ENCODE results near the gene AR. TPM values are rescaled to one million over a fixed set of nuclear protein-coding genes. Genes with fewer than 3 reads are reported as not detected.
A peak's percentile ranks its signal among the peaks of the same experiment; 100 is the strongest.

Gene AR
- total and polyA plus RNA-seq, 2 donors (not counting 3 experiments of a cell fraction or from before 2014, with no cell fraction given): 9.3 to 16.0 TPM

- H3K4me1 ChIP-seq (ENCODE audit: control insufficient read depth, extremely low read depth, insufficient read depth, low read length): no peaks in the 10 kb centered on the region
- intact Hi-C loops (cut with micrococcal nuclease): no loop called here
- no peak overlapping the region for H3K27ac ChIP-seq (ENCODE audit: insufficient read depth, low read depth, low read length)
- POLR2A ChIA-PET: no interaction called here
- no TSS peak for BruUV-seq (replicated peaks)
- no peak overlapping the region for H3K4me3 ChIP-seq (replicated peaks in 1 of 3; ENCODE audit: insufficient read depth in 1 of 3, low read depth in 1 of 3, low read length in 3 of 3)
- dilution Hi-C loops (cut with MboI; ENCODE audit: extremely low pct_ligation_motif_present, low sequenced_read_pairs): no loop called here
- DNase-seq (ENCODE audit: low read depth, low spot score) (no peak), FAIRE-seq (no peak)
- H3K79me2 ChIP-seq (ENCODE audit: control insufficient read depth, insufficient read depth, low read length): no peaks in the 10 kb centered on the region
- peaks cover 0 to 9% of the 10 kb centered on the region in 2 experiments for H3K36me3 ChIP-seq (ENCODE audit: control insufficient read depth in 2 of 2, extremely low read depth in 1 of 2, insufficient read depth in 2 of 2, low read length in 2 of 2)
- no peaks in the 10 kb centered on the region for H3K9me3 ChIP-seq (replicated peaks; ENCODE audit: control insufficient read depth, insufficient read depth, low read length)
- no peak for TF ChIP-seq POLR2AphosphoS5 (IDR thresholded peaks at IDR 0.05; ENCODE audit: insufficient read depth, low read depth, low read length)
- no peak for TF ChIP-seq MYC (IDR thresholded peaks at IDR 0.05; ENCODE audit: low read depth, low read length)
- TF ChIP-seq POLR2A (IDR thresholded peaks at IDR 0.05; ENCODE audit: low read depth, low read length): no peak
- TF ChIP-seq JUN (IDR thresholded peaks at IDR 0.05; ENCODE audit: borderline replicate concordance, insufficient read depth, insufficient read length, low read depth): no peak
- TF ChIP-seq EZH2 (IDR thresholded peaks at IDR 0.05; ENCODE audit: borderline replicate concordance, low read depth, low read length, severe bottlenecking): no peak
- TF ChIP-seq, protein P1, sequence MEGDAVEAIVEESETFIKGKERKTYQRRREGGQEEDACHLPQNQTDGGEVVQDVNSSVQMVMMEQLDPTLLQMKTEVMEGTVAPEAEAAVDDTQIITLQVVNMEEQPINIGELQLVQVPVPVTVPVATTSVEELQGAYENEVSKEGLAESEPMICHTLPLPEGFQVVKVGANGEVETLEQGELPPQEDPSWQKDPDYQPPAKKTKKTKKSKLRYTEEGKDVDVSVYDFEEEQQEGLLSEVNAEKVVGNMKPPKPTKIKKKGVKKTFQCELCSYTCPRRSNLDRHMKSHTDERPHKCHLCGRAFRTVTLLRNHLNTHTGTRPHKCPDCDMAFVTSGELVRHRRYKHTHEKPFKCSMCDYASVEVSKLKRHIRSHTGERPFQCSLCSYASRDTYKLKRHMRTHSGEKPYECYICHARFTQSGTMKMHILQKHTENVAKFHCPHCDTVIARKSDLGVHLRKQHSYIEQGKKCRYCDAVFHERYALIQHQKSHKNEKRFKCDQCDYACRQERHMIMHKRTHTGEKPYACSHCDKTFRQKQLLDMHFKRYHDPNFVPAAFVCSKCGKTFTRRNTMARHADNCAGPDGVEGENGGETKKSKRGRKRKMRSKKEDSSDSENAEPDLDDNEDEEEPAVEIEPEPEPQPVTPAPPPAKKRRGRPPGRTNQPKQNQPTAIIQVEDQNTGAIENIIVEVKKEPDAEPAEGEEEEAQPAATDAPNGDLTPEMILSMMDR (IDR thresholded peaks at IDR 0.05; ENCODE audit: extremely low read depth in 1 of 2, insufficient read depth in 1 of 2, low read depth in 1 of 2, low read length in 2 of 2): no peak
- no peak overlapping the region for H3K4me2 ChIP-seq (ENCODE audit: insufficient read depth, low read length)
- no peak overlapping the region for H3K9ac ChIP-seq (replicated peaks; ENCODE audit: extremely low read depth, insufficient read depth, low read length)
- no peaks in the 10 kb centered on the region for H3K27me3 ChIP-seq (ENCODE audit: control insufficient read depth in 2 of 2, insufficient read depth in 2 of 2, low read length in 2 of 2)
- H3K9me1 ChIP-seq (replicated peaks; ENCODE audit: control insufficient read depth, extremely low read depth, insufficient read depth, low read length): no peaks in the 10 kb centered on the region
- H4K20me1 ChIP-seq (replicated peaks; ENCODE audit: control insufficient read depth, extremely low read depth, insufficient read depth, low read length): no peaks in the 10 kb centered on the region
- H2AFZ ChIP-seq (ENCODE audit: low read depth, low read length): no peak overlapping the region
- CTCF ChIA-PET: no interaction called here
These were observed 170.2 kb downstream of the AR start for GRCh38 chrX:67714004-67714403.

DNA sequence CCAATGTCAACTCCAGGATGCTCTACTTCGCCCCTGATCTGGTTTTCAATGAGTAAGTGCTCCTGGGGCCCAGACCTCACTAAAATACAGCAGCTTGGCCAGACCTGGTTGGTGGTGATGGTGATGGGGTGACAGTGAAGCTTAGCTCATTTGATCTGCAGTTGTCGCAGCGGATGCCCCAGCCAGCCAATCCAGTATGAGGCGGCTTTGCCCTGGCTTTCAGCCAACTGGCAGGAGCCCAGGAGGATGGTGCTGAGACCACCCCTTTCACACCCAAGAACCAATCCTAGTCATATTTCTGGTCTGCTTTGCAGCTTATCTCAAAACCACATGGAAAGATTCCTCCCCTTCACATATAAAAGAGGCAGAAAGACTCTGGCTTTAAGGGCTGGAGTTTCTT, 173.8 kb downstream of the AR start:
- Histone ChIP-seq H3K27ac (ENCODE audit: insufficient read depth, low read depth, low read length) (no peak overlapping the region), H3K9me1 (replicated peaks; ENCODE audit: control insufficient read depth, extremely low read depth, insufficient read depth, low read length) (no peaks in the 10 kb centered on the region), H3K36me3 (ENCODE audit: control insufficient read depth in 2 of 2, extremely low read depth in 1 of 2, insufficient read depth in 2 of 2, low read length in 2 of 2) (peaks cover 0 to 4% of the 10 kb centered on the region in 2 experiments), H3K4me3 (replicated peaks in 1 of 3; ENCODE audit: insufficient read depth in 1 of 3, low read depth in 1 of 3, low read length in 3 of 3) (no peak overlapping the region), H3K9me3 (replicated peaks; ENCODE audit: control insufficient read depth, insufficient read depth, low read length) (no peaks in the 10 kb centered on the region), H3K9ac (replicated peaks; ENCODE audit: extremely low read depth, insufficient read depth, low read length) (no peak overlapping the region), H3K4me1 (ENCODE audit: control insufficient read depth, extremely low read depth, insufficient read depth, low read length) (peaks cover 14% of the 10 kb centered on the region), H4K20me1 (replicated peaks; ENCODE audit: control insufficient read depth, extremely low read depth, insufficient read depth, low read length) (no peaks in the 10 kb centered on the region), H2AFZ (ENCODE audit: low read depth, low read length) (no peak overlapping the region), H3K27me3 (ENCODE audit: control insufficient read depth in 2 of 2, insufficient read depth in 2 of 2, low read length in 2 of 2) (no peaks in the 10 kb centered on the region), H3K79me2 (ENCODE audit: control insufficient read depth, insufficient read depth, low read length) (no peaks in the 10 kb centered on the region), H3K4me2 (ENCODE audit: insufficient read depth, low read length) (no peak overlapping the region)
- intact Hi-C loops (cut with micrococcal nuclease) (no loop called here), dilution Hi-C loops (cut with MboI; ENCODE audit: extremely low pct_ligation_motif_present, low sequenced_read_pairs) (no loop called here)
- no TSS peak for BruUV-seq (replicated peaks)
- no peak for TF ChIP-seq POLR2A (IDR thresholded peaks at IDR 0.05; ENCODE audit: low read depth, low read length)
- no peak for TF ChIP-seq POLR2AphosphoS5 (IDR thresholded peaks at IDR 0.05; ENCODE audit: insufficient read depth, low read depth, low read length)
- TF ChIP-seq MYC (IDR thresholded peaks at IDR 0.05; ENCODE audit: low read depth, low read length): no peak
- TF ChIP-seq FOS (IDR thresholded peaks at IDR 0.05; ENCODE audit: borderline replicate concordance, insufficient read depth, low read length): no peak
- no peak for TF ChIP-seq GATA2 (IDR thresholded peaks at IDR 0.05; ENCODE audit: insufficient read depth, insufficient read length, low read depth, low read length)
- TF ChIP-seq EZH2 (IDR thresholded peaks at IDR 0.05; ENCODE audit: borderline replicate concordance, low read depth, low read length, severe bottlenecking): no peak
- TF ChIP-seq, protein P1 (IDR thresholded peaks at IDR 0.05; ENCODE audit: extremely low read depth in 1 of 2, insufficient read depth in 1 of 2, low read depth in 1 of 2, low read length in 2 of 2): no peak
- no peak for TF ChIP-seq JUN (IDR thresholded peaks at IDR 0.05; ENCODE audit: borderline replicate concordance, insufficient read depth, insufficient read length, low read depth)
- TF ChIP-seq MAX (IDR thresholded peaks at IDR 0.05; ENCODE audit: insufficient read depth, insufficient read length): no peak
- ChIA-PET POLR2A (no interaction called here), CTCF (no interaction called here)
- DNase-seq (ENCODE audit: low read depth, low spot score) (no peak), FAIRE-seq (peak; percentile 18)
